Head of caudate nucleus (tissue), 42 donors: ENCODE measurements around the gene FGG.
"Not testable (repeated sequence)": the region's sequence is repeated elsewhere in the genome, so short reads cannot be mapped to it uniquely, and the experiment has no call there.

Experiments
- DNase-seq, 42 donors: peaks; one replicate each; pipeline versions ENCODE4 v3.0.0 to v3.0.0-alpha.2; 2020 to 2021; ENCODE audit warnings: mixed read lengths in 7 of 42
- intact Hi-C: fragments of 100-400 bp; cut with DNase I; formaldehyde crosslinking; loops from one replicate; pipeline ENCODE4 v1.15.0; 2022

FGG gene

GRCh38 chr4:154616287-154616686, 3.8 kb upstream of the FGG start:
- intact Hi-C loops, result no loop called here

GRCh38 chr4:154615211-154615610, 2.8 kb upstream of the FGG start:
- no peak for DNase-seq
- intact Hi-C loops, result no loop called here

More at GRCh38 chr4:154616287-154616686, 3.8 kb upstream of the FGG start:
- DNase-seq, result no peak

GRCh38 chr4:154614306-154614705, 1.9 kb upstream of the FGG start:
- DNase-seq, result no peak
- intact Hi-C loops, result no loop called here

- intact Hi-C loops, result no loop called here
These were observed 623 bp downstream of the FGG start for GRCh38 chr4:154611833-154612232.

GRCh38 chr4:154610582-154610981, 1.9 kb downstream of the FGG start:
- no peak for DNase-seq
- intact Hi-C loops, result no loop called here

More at GRCh38 chr4:154611833-154612232, 623 bp downstream of the FGG start:
- no peak for DNase-seq

GRCh38 chr4:154609532-154609931, 2.9 kb downstream of the FGG start:
- DNase-seq, result no peak
- intact Hi-C loops, result no loop called here

- no peak for DNase-seq
- intact Hi-C loops, result no loop called here
These were observed 3.8 kb downstream of the FGG start for GRCh38 chr4:154608361-154609252.

GRCh38 chr4:154606728-154607723, 5.4 kb downstream of the FGG start:
- intact Hi-C loops, result no loop called here
- DNase-seq, result no peak

GRCh38 chr4:154604696-154605200, 7.7 kb downstream of the FGG start:
- intact Hi-C loops, result no loop called here
- no peak for DNase-seq

GRCh38 chr4:154603033-154603943, 9.2 kb downstream of the FGG start:
- intact Hi-C loops, result no loop called here
- no peak for DNase-seq

- DNase-seq, result no peak
- intact Hi-C loops, result no loop called here
These were observed 9.9 kb downstream of the FGG start for GRCh38 chr4:154602404-154603020.

GRCh38 chr4:154597798-154598774, 14.4 kb downstream of the FGG start:
- no peak for DNase-seq
- intact Hi-C loops, result no loop called here

GRCh38 chr4:154597281-154597680, 15.2 kb downstream of the FGG start:
- DNase-seq, intact Hi-C loops: not testable (repeated sequence)

GRCh38 chr4:154595807-154596206, 16.6 kb downstream of the FGG start:
- intact Hi-C loops, result no loop called here
- no peak for DNase-seq

GRCh38 chr4:154594343-154594742, 18.1 kb downstream of the FGG start:
- intact Hi-C loops, DNase-seq: not testable (repeated sequence)

GRCh38 chr4:154593868-154594267, 18.6 kb downstream of the FGG start:
- DNase-seq, result peak in 38 of 42 donors; percentile 8 to 76 (median 48)

GRCh38 chr4:154591890-154592289, 20.6 kb downstream of the FGG start:
- intact Hi-C loops, result no loop called here
- no peak for DNase-seq

More at GRCh38 chr4:154593868-154594267, 18.6 kb downstream of the FGG start:
- intact Hi-C loops, result no loop called here
